H1 (cell line): ENCODE results near the gene CBLN3. TPM values are rescaled to one million over a fixed set of nuclear protein-coding genes. Genes with fewer than 3 reads are reported as not detected.

ENCODE experiments used
- CTCF ChIA-PET: fragments of 300-600 bp; sonication (Branson Sonifier 250); formaldehyde crosslinking; loops from one replicate; lab custom pipeline; 2021; ENCODE audit not compliant: partially characterized antibody; lab: Charles Lee
- POLR2A ChIA-PET: fragments of 300-600 bp; sonication (Branson Sonifier 250); formaldehyde crosslinking; loops from one replicate; lab custom pipeline; 2021; ENCODE audit warnings: inconsistent platforms; ENCODE audit not compliant: partially characterized antibody; lab: Charles Lee
- DNase-seq, 2 experiments: peaks; one replicate each; pipeline versions ENCODE4 v3.0.0 to v3.0.0-alpha.2; 2010 to 2022; ENCODE audit warnings: low spot score in 2 of 2, low read depth in 1 of 2, mixed read lengths in 1 of 2
- FAIRE-seq: peaks from 2 replicates; lab custom pipeline; 2011; peaks lifted over from hg19 to GRCh38; lab: Jason Lieb, UNC
- H2AFZ ChIP-seq: 2 replicates; pipeline ENCODE4 v1.8.1; 2012; ENCODE audit warnings: low read length, inconsistent platforms
- H2AK5ac ChIP-seq: 2 replicates; pipeline ENCODE4 v1.6.1; 2013; ENCODE audit warnings: low read depth, low read length
- H2BK120ac ChIP-seq: replicated peaks from 2 replicates; pipeline ENCODE3; 2013; ENCODE audit warnings: low read depth, low read length, inconsistent platforms
- H2BK12ac ChIP-seq: 2 replicates; pipeline ENCODE4 v1.6.1; 2013; ENCODE audit warnings: low read depth, low read length
- H2BK15ac ChIP-seq: 2 replicates; pipeline ENCODE4 v1.6.1; 2013; ENCODE audit warnings: low read length
- H2BK20ac ChIP-seq: 2 replicates; pipeline ENCODE4 v1.6.1; 2013; ENCODE audit warnings: low read length
- H2BK5ac ChIP-seq: 2 replicates; pipeline ENCODE4 v1.6.1; 2013; ENCODE audit warnings: low read depth, low read length
- H3K14ac ChIP-seq: 2 replicates; pipeline ENCODE4 v1.6.1; 2013; ENCODE audit warnings: inconsistent platforms; ENCODE audit not compliant: insufficient read length
- H3K18ac ChIP-seq: 2 replicates; pipeline ENCODE4 v1.6.1; 2013; ENCODE audit warnings: low read length; ENCODE audit errors: extremely low read depth
- H3K23ac ChIP-seq: 2 replicates; pipeline ENCODE4 v1.6.1; 2013; ENCODE audit warnings: inconsistent platforms; ENCODE audit not compliant: insufficient read length
- H3K23me2 ChIP-seq: 2 replicates; pipeline ENCODE4 v1.6.1; 2013; ENCODE audit warnings: low read depth, low read length
- H3K27ac ChIP-seq: 2 replicates; pipeline ENCODE4 v1.6.1; 2011; ENCODE audit warnings: low read depth, low read length, inconsistent platforms
- H3K27me3 ChIP-seq, 4 experiments: replicated peaks in 1 of 4; 1 replicate in 1 of 4; 2 replicates in 3 of 4; pipeline versions ENCODE4 v1.6.1 to v1.8.1; 2011 to 2013; ENCODE audit warnings: low read length in 3 of 4, mild to moderate bottlenecking in 3 of 4, inconsistent platforms in 2 of 4, mixed read lengths in 2 of 4, moderate library complexity in 1 of 4; ENCODE audit not compliant: control insufficient read depth in 3 of 4, insufficient read depth in 3 of 4; ENCODE audit errors: extremely low read depth in 1 of 4
- H3K36me3 ChIP-seq, 4 experiments: 2 replicates each; pipeline versions ENCODE4 v1.6.1 to v1.8.1; 2011 to 2013; ENCODE audit warnings: mild to moderate bottlenecking in 4 of 4, low read length in 3 of 4, moderate library complexity in 2 of 4, control low read depth in 1 of 4, inconsistent platforms in 1 of 4; ENCODE audit not compliant: insufficient read depth in 4 of 4, control insufficient read depth in 2 of 4
- H3K4ac ChIP-seq: replicated peaks from 2 replicates; pipeline ENCODE3; 2013; ENCODE audit warnings: low read length, low read depth, mixed read lengths, inconsistent platforms; ENCODE audit not compliant: insufficient read length
- H3K4me1 ChIP-seq, 4 experiments: replicated peaks in 1 of 4; 1 replicate in 1 of 4; 2 replicates in 3 of 4; pipeline versions ENCODE4 v1.6.1 to v1.8.1; 2011 to 2013; ENCODE audit warnings: low read length in 3 of 4, inconsistent platforms in 2 of 4, mixed read lengths in 1 of 4; ENCODE audit not compliant: insufficient read depth in 4 of 4, control insufficient read depth in 3 of 4
- H3K4me2 ChIP-seq, 2 experiments: 2 replicates each; pipeline versions ENCODE4 v1.6.1 to v1.8.1; 2011 to 2013; ENCODE audit warnings: low read depth in 2 of 2, low read length in 2 of 2, control low read depth in 1 of 2, inconsistent platforms in 1 of 2, mild to moderate bottlenecking in 1 of 2; ENCODE audit not compliant: insufficient read depth in 1 of 2
- H3K4me3 ChIP-seq, 4 experiments: fragments of 200-600, 300-600 bp in 1 of 4; sonication (generic), shearing (Covaris generic), sonication (Bioruptor Twin) in 1 of 4; 2 replicates each; pipeline versions ENCODE4 v1.5.1 to v1.8.1; 2011 to 2016; ENCODE audit warnings: low read length in 4 of 4, low read depth in 3 of 4, control low read depth in 2 of 4, inconsistent platforms in 2 of 4, mild to moderate bottlenecking in 2 of 4, mixed read lengths in 1 of 4, moderate library complexity in 1 of 4; ENCODE audit not compliant: insufficient read depth in 2 of 4; ENCODE audit errors: extremely low read depth in 1 of 4
- H3K56ac ChIP-seq: replicated peaks from 2 replicates; pipeline ENCODE3; 2013; ENCODE audit warnings: low read depth, mild to moderate bottlenecking, mixed read lengths, low read length, inconsistent platforms; ENCODE audit not compliant: insufficient read length
- H3K79me1 ChIP-seq: 2 replicates; pipeline ENCODE4 v1.6.1; 2013; ENCODE audit warnings: low read depth, low read length, control low read depth
- H3K79me2 ChIP-seq, 2 experiments: 2 replicates each; pipeline versions ENCODE4 v1.6.1 to v1.8.1; 2012 to 2013; ENCODE audit warnings: low read length in 2 of 2, mild to moderate bottlenecking in 2 of 2, inconsistent platforms in 1 of 2; ENCODE audit not compliant: insufficient read depth in 2 of 2, control insufficient read depth in 1 of 2
- H3K9ac ChIP-seq, 4 experiments: replicated peaks in 1 of 4; 1 replicate in 1 of 4; 2 replicates in 3 of 4; pipeline versions ENCODE4 v1.6.1 to v1.8.1; 2011 to 2013; ENCODE audit warnings: low read depth in 3 of 4, low read length in 3 of 4, control low read depth in 2 of 4, mild to moderate bottlenecking in 2 of 4, moderate library complexity in 2 of 4, inconsistent platforms in 1 of 4; ENCODE audit errors: extremely low read depth in 1 of 4
- H3K9me3 ChIP-seq, 2 experiments: 2 replicates each; pipeline versions ENCODE4 v1.6.1 to v1.8.1; 2012 to 2013; ENCODE audit warnings: mild to moderate bottlenecking in 2 of 2, moderate library complexity in 2 of 2, control low read depth in 1 of 2, inconsistent platforms in 1 of 2, low read depth in 1 of 2, low read length in 1 of 2, mixed read lengths in 1 of 2; ENCODE audit not compliant: insufficient read depth in 2 of 2
- H4K20me1 ChIP-seq, 2 experiments: replicated peaks in 1 of 2; 2 replicates each; pipeline versions ENCODE3 to v1.8.1; 2011 to 2013; ENCODE audit warnings: inconsistent platforms in 2 of 2, low read length in 2 of 2, mild to moderate bottlenecking in 1 of 2; ENCODE audit not compliant: insufficient read depth in 2 of 2, control insufficient read depth in 1 of 2
- H4K5ac ChIP-seq: 2 replicates; pipeline ENCODE4 v1.6.1; 2013; ENCODE audit warnings: low read length, low read depth, mixed read lengths, inconsistent platforms; ENCODE audit not compliant: insufficient read length
- H4K8ac ChIP-seq: 2 replicates; pipeline ENCODE4 v1.8.0; 2013; ENCODE audit warnings: mild to moderate bottlenecking, moderate library complexity, low read length, inconsistent platforms; ENCODE audit not compliant: insufficient read depth; ENCODE audit errors: extremely low read depth
- H4K91ac ChIP-seq: replicated peaks from 2 replicates; pipeline ENCODE3; 2013; ENCODE audit warnings: low read length, mixed read lengths, inconsistent platforms; ENCODE audit not compliant: insufficient read length
- CBX8 ChIP-seq: fragments of 300-800, 300-1000 bp; sonication (generic); IDR thresholded peaks from 2 replicates; pipeline ENCODE4 v1.7.1; 2016; ENCODE audit warnings: low read depth, low read length, borderline replicate concordance
- KDM4A ChIP-seq: IDR thresholded peaks from one replicate; pipeline ENCODE4 v1.7.1; 2012; ENCODE audit warnings: low read depth, mild to moderate bottlenecking, moderate library complexity, low read length, inconsistent platforms; ENCODE audit not compliant: severe bottlenecking
- KDM5A ChIP-seq: fragments of 200-600 bp; IDR thresholded peaks from 2 replicates; pipeline ENCODE4 v1.7.1; 2012; ENCODE audit warnings: mild to moderate bottlenecking, low read length, inconsistent platforms, mixed read lengths
- MAX ChIP-seq: IDR thresholded peaks from 2 replicates; pipeline ENCODE4 v1.6.1; 2012; ENCODE audit warnings: inconsistent platforms
- PHF8 ChIP-seq: fragments of 200-600 bp; sonication (generic); conservative IDR thresholded peaks from 2 replicates; pipeline ENCODE4 v1.7.1; 2012; ENCODE audit warnings: low read depth, mild to moderate bottlenecking, inconsistent platforms, low read length, moderate library complexity
- WGBS, 2 experiments: shearing (Covaris generic) in 1 of 2; methylation state at CpG; one replicate each; pipeline versions ENCODE4 v1.1.6 to v1.1.7; 2013 to 2015; ENCODE audit warnings: low lambda C conversion rate in 2 of 2, mixed read lengths in 2 of 2, inconsistent platforms in 1 of 2, low coverage in 1 of 2, missing lambda C conversion rate in 1 of 2; ENCODE audit not compliant: insufficient replicate concordance in 2 of 2, insufficient coverage in 1 of 2, insufficient read length in 1 of 2; ENCODE audit errors: extremely low coverage in 1 of 2, missing lambda C conversion rate in 1 of 2; 5-methylcytosine and 5-hydroxymethylcytosine counted together
- polyA plus RNA-seq, 7 experiments: library from polyadenylated mRNA; depleted of rRNA in 3 of 7; stranded (reverse) in 5 of 7; unstranded in 2 of 7; fragments of >200 nt in 5 of 7; fragments of 200-250 nt in 2 of 7; gene quantifications; 1 replicate in 5 of 7; 2 replicates in 1 of 7; 4 replicates in 1 of 7; pipeline versions ENCODE4 v1.2.1 to v1.2.3, GENCODE V29; 2011 to 2013; ENCODE audit warnings: missing spikeins in 2 of 7, mixed read lengths in 2 of 7
- total RNA-seq: library from RNA; stranded (reverse); fragmentation: NEBNext Ultra II Directional; extraction: Animal tissue kit (Norgen Biotek cat#: 25700); gene quantifications from 2 replicates; pipeline ENCODE4 v1.2.1, GENCODE V29; 2021

The CBLN3 gene
- total and polyA plus RNA-seq, 2 of the 8 experiments (the other 6 are each of a cell fraction or from before 2014, with no cell fraction given), result 0.54 to 1.00 TPM

GRCh38 chr14:24443053-24443665 is 13.7 kb upstream of the CBLN3 start:
- H2BK20ac ChIP-seq, result no peak overlapping the region
- no peak overlapping the region for H3K14ac ChIP-seq
- H3K36me3 ChIP-seq, result peaks cover 10 to 16% (median 12%) of the 10 kb centered on the region in 4 experiments; a peak in 7 of 8 replicates
- 0 out of 2 replicates have a peak overlapping the region, but pooled peaks have one; percentile 63 for H3K18ac ChIP-seq
- CTCF ChIA-PET, result interaction anchor here (0.7 kb wide), 1 partner anchor 12 kb away, joined by 3 read pairs; no protein-coding TSS in a partner anchor
- H2AK5ac ChIP-seq, result no peak overlapping the region
- TF ChIP-seq PHF8 (peak; percentile 8; the same call in 1 of the 2 replicates), KDM4A (no peak), MAX (no peak), CBX8 (no peak), KDM5A (0 out of 2 replicates have a peak, but pooled peaks have one; percentile 7)
- no peaks in the 10 kb centered on the region for H3K79me1 ChIP-seq
- H4K91ac ChIP-seq, result no peak overlapping the region
- H4K5ac ChIP-seq, result no peak overlapping the region
- POLR2A ChIA-PET, result interaction anchor here (0.7 to 4.5 kb wide), 4 partner anchors 13 to 1319 kb away, joined by 3 to 34 read pairs (median 6); partner anchors contain the start of genes CBLN3 and KHNYN
- 0 out of 2 replicates have a peak overlapping the region, but pooled peaks have one; percentile 29 for H3K27ac ChIP-seq
- no peaks in the 10 kb centered on the region for H3K27me3 ChIP-seq
- H2BK12ac ChIP-seq, result no peak overlapping the region
- H3K4me2 ChIP-seq, result peak overlapping the region; percentile 76 to 96
- peak overlapping the region; percentile 18; the same call in 1 of the 2 replicates for H2BK5ac ChIP-seq
- H3K4ac ChIP-seq, result no peak overlapping the region
- H3K23ac ChIP-seq, result no peak overlapping the region
- H3K4me1 ChIP-seq, result no peaks in the 10 kb centered on the region; a peak in 2 of 7 replicates
- 0 out of 4 replicates have a peak, but pooled peaks cover 0 to 3% of the 10 kb centered on the region in 2 experiments for H3K79me2 ChIP-seq
- no peak overlapping the region for H2BK15ac ChIP-seq
- no peak overlapping the region for H3K56ac ChIP-seq
- H4K20me1 ChIP-seq, result peaks cover 0 to 3% of the 10 kb centered on the region in 2 experiments
- peaks cover 9% of the 10 kb centered on the region for H3K23me2 ChIP-seq
- WGBS, 2 experiments, result 12% methylated on average over 6 of the region's 7 CpGs; no CpG with 5 or more reads in 1 of the 2 experiments
- H2AFZ ChIP-seq, result no peak overlapping the region
- peak overlapping the region; percentile 84 to 95 (median 89) for H3K4me3 ChIP-seq
- DNase-seq (no peak), FAIRE-seq (no peak)
- no peaks in the 10 kb centered on the region for H3K9me3 ChIP-seq
- H3K9ac ChIP-seq, result peak overlapping the region in 3 of 4 experiments; percentile 26 to 92 (median 91); a peak in 6 of 7 replicates
- no peak overlapping the region for H2BK120ac ChIP-seq
- H4K8ac ChIP-seq, result no peak overlapping the region
